ENCODE data around the gene CHML.

DNA sequence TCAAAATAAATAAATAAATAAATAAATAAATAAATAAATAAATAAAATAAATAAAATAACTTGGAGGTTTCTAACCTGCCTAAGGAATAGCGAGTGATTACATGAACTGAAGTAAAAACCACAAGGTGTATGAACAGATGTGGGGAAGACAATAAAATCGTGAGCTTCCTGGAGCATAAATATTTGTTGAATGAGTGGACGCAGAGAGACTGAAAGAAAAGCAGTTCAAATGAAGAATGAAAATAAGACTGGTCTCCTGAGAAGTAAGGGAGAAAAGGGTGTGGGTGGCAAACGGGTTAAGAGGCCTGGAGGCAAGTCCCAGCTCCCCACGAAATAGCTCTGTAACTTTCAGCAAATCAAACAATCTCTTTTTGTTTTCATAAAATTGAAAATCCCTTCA is 33.6 kb downstream of the CHML start:
- TF ChIP-seq, protein P1, sequence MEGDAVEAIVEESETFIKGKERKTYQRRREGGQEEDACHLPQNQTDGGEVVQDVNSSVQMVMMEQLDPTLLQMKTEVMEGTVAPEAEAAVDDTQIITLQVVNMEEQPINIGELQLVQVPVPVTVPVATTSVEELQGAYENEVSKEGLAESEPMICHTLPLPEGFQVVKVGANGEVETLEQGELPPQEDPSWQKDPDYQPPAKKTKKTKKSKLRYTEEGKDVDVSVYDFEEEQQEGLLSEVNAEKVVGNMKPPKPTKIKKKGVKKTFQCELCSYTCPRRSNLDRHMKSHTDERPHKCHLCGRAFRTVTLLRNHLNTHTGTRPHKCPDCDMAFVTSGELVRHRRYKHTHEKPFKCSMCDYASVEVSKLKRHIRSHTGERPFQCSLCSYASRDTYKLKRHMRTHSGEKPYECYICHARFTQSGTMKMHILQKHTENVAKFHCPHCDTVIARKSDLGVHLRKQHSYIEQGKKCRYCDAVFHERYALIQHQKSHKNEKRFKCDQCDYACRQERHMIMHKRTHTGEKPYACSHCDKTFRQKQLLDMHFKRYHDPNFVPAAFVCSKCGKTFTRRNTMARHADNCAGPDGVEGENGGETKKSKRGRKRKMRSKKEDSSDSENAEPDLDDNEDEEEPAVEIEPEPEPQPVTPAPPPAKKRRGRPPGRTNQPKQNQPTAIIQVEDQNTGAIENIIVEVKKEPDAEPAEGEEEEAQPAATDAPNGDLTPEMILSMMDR (IDR thresholded peaks at IDR 0.05), result no peak
- TF ChIP-seq EZH2 (IDR thresholded peaks at IDR 0.05; ENCODE audit: borderline replicate concordance, insufficient read depth, low read depth, low read length, poor library complexity, severe bottlenecking), result no peak
